ENCODE results near the gene ALPG.
"Not testable (repeated sequence)": the region's sequence is repeated elsewhere in the genome, so short reads cannot be mapped to it uniquely, and the experiment has no call there.

Gene ALPG

DNA sequence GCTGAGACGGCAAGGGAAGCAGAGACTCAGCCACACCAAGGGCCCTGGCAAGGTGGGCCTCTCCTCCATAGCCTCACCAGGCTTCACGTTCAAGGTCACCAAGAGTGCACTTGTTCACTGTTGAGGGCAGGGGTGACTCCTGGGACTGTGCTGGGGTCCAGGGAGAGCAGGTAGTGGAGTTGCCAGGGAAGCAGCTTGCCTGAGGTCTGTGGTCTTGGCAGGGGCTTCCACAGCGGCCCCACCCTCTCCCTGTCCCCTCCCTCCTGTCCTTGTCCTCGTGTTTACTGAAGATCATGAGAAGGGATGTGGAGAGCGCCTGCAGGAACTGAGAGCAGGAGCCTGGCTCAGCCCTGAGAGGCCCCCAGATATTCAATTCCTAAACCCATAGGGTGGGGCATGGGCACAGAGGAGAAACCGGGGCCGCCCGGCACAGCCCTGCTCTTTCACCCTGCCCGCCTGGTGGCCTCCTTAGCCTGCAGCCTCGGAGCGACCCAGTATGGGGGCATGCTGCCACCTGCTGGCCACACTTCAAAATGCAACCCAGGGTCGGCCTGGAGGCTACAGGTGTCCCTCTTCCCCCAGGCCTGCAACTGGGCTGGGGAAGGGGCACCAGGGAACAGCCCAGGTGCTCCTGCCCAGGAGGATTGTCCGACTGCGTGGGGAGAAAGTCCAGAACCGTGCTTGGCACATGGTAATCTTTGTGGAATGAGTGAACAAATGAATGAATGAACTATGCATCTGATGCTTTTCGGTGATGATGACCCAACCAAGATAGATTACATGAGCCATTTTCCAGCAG is 33.8 kb downstream of the ALPG start:
- not testable (repeated sequence) for H3K36me3 ChIP-seq (ENCODE audit: insufficient read depth, low read length); H3K9ac ChIP-seq (ENCODE audit: low read depth, low read length); H3K4me3 ChIP-seq (ENCODE audit: low read length); H3K4me2 ChIP-seq (ENCODE audit: low read length); H3K4me1 ChIP-seq (ENCODE audit: control insufficient read depth, insufficient read depth, low read length); H3K9me3 ChIP-seq (replicated peaks; ENCODE audit: low read length)
- peaks cover 25% of the 10 kb centered on the region for H3K27me3 ChIP-seq (ENCODE audit: control insufficient read depth, insufficient read depth, low read length)

DNA sequence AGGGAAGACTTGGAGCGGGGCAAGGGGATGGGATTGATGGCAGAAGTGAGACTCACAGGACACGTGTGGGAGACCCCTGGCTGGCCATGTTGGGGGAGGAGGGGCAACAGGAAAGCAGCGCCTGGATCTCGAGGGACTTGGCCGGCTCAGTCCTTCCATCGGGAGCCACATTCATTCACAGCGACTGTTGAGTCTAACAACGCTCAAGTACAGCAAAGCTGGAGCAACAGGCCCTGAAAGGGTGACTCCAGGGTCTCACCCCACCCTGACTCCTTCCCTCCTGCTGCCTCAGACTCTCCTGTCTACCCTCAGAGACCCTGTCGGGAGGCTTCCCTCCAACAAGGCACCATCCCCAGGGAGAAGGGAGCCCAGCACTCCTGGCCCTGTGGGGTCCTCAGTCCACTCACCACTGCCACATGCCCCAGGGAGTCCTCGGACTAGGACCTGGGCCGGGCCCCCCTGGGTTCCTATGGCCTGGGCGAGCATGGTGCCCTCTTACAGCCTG is 34.6 kb downstream of the ALPG start:
- no peaks in the 10 kb centered on the region for H3K9me3 ChIP-seq (replicated peaks; ENCODE audit: low read length)
- H3K9ac ChIP-seq (ENCODE audit: low read depth, low read length), result no peak overlapping the region
- no peaks in the 10 kb centered on the region for H3K36me3 ChIP-seq (ENCODE audit: insufficient read depth, low read length)
- no peak overlapping the region for H3K4me3 ChIP-seq (ENCODE audit: low read length)
- no peaks in the 10 kb centered on the region for H3K4me1 ChIP-seq (ENCODE audit: control insufficient read depth, insufficient read depth, low read length)
- no peak overlapping the region for H3K4me2 ChIP-seq (ENCODE audit: low read length)
- H3K27me3 ChIP-seq (ENCODE audit: control insufficient read depth, insufficient read depth, low read length), result peaks cover 22% of the 10 kb centered on the region

DNA sequence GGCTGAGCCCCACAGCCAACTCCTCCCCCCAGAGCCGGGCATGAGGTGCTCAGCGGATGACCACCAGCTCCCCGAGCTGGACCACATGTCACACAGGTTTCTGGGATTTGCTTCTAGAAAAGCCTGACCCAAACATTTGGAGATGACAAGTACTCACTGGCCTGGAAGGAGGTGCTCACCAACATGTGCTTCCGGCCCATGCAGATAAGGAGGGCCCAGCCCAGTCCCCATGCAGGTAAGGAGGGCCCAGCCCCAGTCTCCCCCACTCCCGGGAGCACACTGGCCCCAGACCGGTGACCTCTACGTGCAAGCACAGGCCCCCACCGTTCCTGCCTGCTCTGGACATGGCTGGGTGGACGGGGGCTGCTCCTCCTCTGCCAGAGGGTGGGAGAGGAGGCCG is 35.3 kb downstream of the ALPG start:
- H3K4me2 ChIP-seq (ENCODE audit: low read length); H3K9ac ChIP-seq (ENCODE audit: low read depth, low read length); H3K9me3 ChIP-seq (replicated peaks; ENCODE audit: low read length); H3K36me3 ChIP-seq (ENCODE audit: insufficient read depth, low read length); H3K4me1 ChIP-seq (ENCODE audit: control insufficient read depth, insufficient read depth, low read length); H3K4me3 ChIP-seq (ENCODE audit: low read length): not testable (repeated sequence)
- peaks cover 22% of the 10 kb centered on the region for H3K27me3 ChIP-seq (ENCODE audit: control insufficient read depth, insufficient read depth, low read length)

DNA sequence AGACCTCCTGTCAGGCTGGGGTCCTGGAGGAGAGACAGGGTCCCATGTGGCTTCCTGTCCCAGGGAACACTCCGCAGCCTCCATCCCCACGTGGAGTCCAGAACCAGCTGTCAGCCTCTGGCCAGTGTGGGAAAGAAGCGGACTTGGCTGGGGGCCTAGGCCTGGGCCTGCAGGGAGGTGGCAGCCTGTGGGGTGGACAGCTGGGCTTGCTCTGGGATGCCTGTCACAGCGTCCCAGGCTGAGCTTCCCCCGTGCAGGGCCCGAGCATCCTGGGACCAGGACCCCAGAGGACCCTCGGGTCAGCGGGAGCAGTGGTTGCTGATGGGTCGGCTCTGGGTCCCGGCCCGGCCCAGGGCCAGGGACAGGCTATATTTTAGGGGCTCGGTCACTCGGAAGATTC is 35.8 kb downstream of the ALPG start:
- H3K9ac ChIP-seq (ENCODE audit: low read depth, low read length), result not testable (repeated sequence)

DNA sequence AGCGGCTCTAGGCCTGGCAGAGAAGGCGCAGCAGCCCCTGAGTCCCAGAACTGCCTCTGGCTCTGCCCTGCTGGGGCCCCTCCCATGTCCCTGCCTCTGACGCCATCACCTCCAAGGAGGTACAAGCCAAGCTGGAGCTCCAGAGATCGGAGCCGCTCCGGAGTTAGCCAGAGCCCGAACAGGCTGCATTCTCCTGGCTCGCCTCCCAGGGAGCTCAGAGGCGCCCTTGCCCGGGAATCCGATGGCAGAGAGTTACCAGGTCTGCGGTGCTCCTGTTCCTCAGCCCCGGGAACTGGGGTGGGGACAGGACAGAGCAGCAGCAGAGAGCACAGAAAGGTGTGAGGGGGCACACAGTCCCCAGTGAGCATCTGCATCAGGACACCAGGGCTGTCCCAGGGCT is 36.4 kb downstream of the ALPG start:
- peaks cover 15% of the 10 kb centered on the region for H3K27me3 ChIP-seq (ENCODE audit: control insufficient read depth, insufficient read depth, low read length)
- not testable (repeated sequence) for H3K9ac ChIP-seq (ENCODE audit: low read depth, low read length); H3K4me3 ChIP-seq (ENCODE audit: low read length); H3K4me1 ChIP-seq (ENCODE audit: control insufficient read depth, insufficient read depth, low read length); H3K36me3 ChIP-seq (ENCODE audit: insufficient read depth, low read length); H3K4me2 ChIP-seq (ENCODE audit: low read length); H3K9me3 ChIP-seq (replicated peaks; ENCODE audit: low read length)

More for the DNA sequence above, 35.8 kb downstream of the ALPG start:
- H3K4me1 ChIP-seq (ENCODE audit: control insufficient read depth, insufficient read depth, low read length); H3K36me3 ChIP-seq (ENCODE audit: insufficient read depth, low read length); H3K4me3 ChIP-seq (ENCODE audit: low read length); H3K9me3 ChIP-seq (replicated peaks; ENCODE audit: low read length); H3K4me2 ChIP-seq (ENCODE audit: low read length): not testable (repeated sequence)
- peaks cover 18% of the 10 kb centered on the region for H3K27me3 ChIP-seq (ENCODE audit: control insufficient read depth, insufficient read depth, low read length)

DNA sequence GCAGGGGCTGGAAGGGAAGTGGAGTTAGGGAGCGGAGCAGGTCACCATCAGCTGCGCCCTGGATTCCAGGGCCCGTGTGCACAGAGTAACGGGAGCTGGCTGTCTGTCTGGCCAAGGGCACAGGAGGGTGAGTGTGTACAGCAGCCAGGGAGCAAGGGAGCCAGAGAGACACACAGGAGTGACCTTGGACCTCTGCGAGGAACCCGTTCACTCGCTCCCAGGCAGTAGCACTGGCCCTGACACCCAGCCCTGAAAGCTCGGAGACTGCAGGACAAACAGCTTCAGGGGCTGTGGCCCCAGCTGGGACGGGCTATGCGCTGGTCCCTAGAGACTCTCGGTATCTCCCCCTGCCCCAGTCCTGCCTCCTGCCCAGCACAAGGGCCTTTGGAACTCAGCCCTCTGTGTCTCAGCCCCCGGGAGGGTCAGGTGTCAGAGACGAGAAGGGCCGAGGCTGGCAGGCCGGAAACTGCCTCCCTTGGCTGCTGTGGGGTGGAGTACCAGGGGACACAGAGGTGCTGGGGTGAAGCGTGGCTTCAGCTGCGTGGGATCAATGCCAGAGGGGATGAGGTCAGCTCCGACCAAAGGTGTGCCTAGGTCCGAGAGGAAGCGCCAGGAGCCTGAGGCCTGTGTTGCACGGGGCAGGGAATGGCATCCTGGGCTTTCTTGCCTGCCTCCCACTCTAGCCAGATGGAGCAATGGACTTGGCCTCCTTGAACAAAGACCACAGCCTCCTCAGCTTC is 37.2 kb downstream of the ALPG start:
- H3K9me3 ChIP-seq (replicated peaks; ENCODE audit: low read length); H3K4me3 ChIP-seq (ENCODE audit: low read length); H3K9ac ChIP-seq (ENCODE audit: low read depth, low read length); H3K4me2 ChIP-seq (ENCODE audit: low read length); H3K4me1 ChIP-seq (ENCODE audit: control insufficient read depth, insufficient read depth, low read length); H3K36me3 ChIP-seq (ENCODE audit: insufficient read depth, low read length): not testable (repeated sequence)
- H3K27me3 ChIP-seq (ENCODE audit: control insufficient read depth, insufficient read depth, low read length), result peaks cover 14% of the 10 kb centered on the region

DNA sequence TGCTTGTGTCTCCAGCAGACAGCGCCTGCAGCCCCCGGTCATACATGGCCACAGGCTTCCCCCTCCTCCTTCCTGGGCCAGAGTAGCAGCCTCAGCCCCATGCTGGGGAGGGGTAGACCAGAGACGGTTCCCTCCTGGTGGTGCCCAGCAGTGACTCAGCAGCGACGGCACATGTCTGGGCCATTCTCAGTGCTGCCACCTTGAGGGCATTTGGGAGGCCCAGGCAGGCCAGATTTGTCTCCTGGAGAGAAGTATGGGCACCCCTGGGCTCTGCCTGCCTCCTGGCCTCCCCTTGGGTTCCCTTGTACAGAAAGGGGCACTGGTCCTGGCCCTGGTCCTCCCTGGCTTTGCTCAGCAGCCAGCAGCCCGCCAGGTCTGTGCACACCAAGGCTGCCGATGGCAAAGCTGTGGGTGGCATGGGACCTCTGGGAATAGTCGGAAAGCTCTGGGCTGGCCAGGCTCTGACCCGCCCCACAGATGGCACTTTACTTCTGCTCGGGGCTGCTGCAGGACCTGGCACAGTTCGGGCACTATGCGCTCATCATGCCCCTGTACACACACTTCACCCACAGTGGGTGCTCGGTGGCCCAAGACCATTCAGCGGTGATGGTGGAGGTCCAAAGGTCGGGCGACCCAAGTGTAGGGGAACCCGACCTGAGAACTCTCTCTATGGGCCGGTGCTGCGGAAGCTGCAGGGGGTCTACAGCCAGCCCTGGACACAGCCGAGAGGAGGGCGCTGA is 37.9 kb downstream of the ALPG start:
- Histone ChIP-seq H3K9me3 (replicated peaks; ENCODE audit: low read length) (no peaks in the 10 kb centered on the region), H3K27me3 (ENCODE audit: control insufficient read depth, insufficient read depth, low read length) (peaks cover 12% of the 10 kb centered on the region), H3K36me3 (ENCODE audit: insufficient read depth, low read length) (no peaks in the 10 kb centered on the region), H3K9ac (ENCODE audit: low read depth, low read length) (no peak overlapping the region), H3K4me1 (ENCODE audit: control insufficient read depth, insufficient read depth, low read length) (peaks cover 6% of the 10 kb centered on the region), H3K4me3 (ENCODE audit: low read length) (no peak overlapping the region), H3K4me2 (ENCODE audit: low read length) (no peak overlapping the region)

DNA sequence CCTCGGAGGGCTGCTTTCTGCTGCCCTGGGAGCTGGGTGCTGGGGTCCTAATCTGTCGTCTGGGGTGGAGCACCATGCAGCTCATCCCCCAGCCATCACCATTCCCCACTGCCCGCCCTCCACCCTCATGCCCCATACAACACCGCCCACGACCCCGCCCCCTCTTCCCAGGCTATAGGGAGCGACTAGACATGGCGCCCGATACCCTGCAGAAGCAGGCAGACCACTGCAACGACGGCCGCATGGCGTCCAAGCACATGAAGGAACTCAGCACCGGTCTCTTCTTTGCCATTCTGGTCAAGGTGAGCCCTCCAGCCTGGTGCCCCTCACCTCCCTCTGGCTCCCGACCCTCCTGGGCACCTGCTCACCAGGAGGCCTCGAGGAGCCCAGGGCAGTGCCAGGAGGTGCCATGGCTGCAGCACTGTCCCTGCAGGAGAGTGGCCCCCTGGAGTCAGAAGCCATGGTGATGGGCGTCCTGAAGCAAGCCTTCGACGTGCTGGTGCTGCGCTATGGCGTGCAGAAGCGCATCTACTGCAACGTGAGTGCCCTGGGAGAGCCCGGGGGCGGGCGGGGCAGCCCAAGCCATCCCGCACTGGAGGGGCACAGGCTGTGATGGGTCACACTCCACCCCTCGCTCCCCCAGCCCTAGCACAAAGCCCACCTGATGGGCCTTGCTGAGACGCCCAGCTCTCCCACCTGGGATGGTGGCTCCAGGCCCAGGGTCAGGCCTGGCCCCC is 38.7 kb downstream of the ALPG start:
- H3K4me3 ChIP-seq (ENCODE audit: low read length); H3K9me3 ChIP-seq (replicated peaks; ENCODE audit: low read length); H3K9ac ChIP-seq (ENCODE audit: low read depth, low read length); H3K4me1 ChIP-seq (ENCODE audit: control insufficient read depth, insufficient read depth, low read length); H3K4me2 ChIP-seq (ENCODE audit: low read length); H3K36me3 ChIP-seq (ENCODE audit: insufficient read depth, low read length): not testable (repeated sequence)
- H3K27me3 ChIP-seq (ENCODE audit: control insufficient read depth, insufficient read depth, low read length), result peaks cover 17% of the 10 kb centered on the region

DNA sequence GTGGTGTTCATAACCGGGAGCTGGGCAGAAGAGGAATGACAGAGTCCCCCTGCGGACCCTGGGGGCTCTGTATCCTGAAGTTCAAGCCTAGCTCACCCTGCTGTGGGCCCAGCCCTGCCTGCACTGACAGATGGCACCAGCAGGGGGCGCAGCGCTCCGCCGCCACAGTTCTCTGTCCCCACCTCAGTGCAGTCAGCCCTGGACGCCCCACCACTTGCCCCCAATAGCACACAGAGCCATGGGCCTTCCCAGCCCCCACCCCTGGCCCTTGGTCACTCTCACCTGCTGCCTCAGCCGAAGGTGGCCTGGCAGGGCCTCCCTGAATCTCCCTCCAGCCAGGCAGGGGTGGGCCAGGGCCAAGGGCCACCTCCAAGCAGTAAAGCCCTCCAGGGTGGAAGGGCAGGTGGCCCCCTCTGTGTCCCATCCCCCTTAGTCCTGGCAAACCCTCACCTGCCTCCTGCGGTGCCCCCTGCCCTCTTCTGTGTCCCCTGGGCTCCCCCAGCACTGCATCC is 39.7 kb downstream of the ALPG start:
- not testable (repeated sequence) for H3K4me1 ChIP-seq (ENCODE audit: control insufficient read depth, insufficient read depth, low read length); H3K9me3 ChIP-seq (replicated peaks; ENCODE audit: low read length); H3K4me3 ChIP-seq (ENCODE audit: low read length); H3K36me3 ChIP-seq (ENCODE audit: insufficient read depth, low read length); H3K4me2 ChIP-seq (ENCODE audit: low read length); H3K9ac ChIP-seq (ENCODE audit: low read depth, low read length)
- peaks cover 13% of the 10 kb centered on the region for H3K27me3 ChIP-seq (ENCODE audit: control insufficient read depth, insufficient read depth, low read length)

DNA sequence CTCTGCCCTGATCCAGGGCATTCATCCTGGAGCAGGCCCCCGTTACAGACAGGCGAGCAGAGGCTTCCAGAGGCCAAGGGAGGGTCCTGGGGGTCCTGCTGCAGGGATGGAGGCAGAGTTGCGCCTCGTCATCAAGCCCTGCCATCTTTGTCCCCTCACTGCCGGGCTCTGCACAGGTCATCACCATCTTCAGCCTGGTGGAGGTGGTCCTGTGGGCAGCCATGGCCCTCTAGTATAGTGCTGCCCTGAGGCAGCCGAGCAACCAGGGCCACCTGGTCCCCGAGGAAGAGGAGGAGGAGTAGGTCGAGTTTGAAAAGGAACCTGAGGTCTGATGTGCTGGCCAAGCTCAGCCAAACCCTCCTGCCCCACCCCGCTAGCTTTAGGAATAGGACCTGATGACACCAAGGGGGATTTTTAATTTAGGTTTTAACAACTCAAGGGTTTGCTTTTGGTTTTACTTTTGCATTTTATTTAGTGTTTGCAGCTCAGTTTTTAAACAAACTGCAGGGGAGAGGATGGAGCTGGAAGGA is 40.5 kb downstream of the ALPG start:
- Histone ChIP-seq H3K27me3 (ENCODE audit: control insufficient read depth, insufficient read depth, low read length) (peaks cover 10% of the 10 kb centered on the region), H3K9ac (ENCODE audit: low read depth, low read length) (no peak overlapping the region), H3K9me3 (replicated peaks; ENCODE audit: low read length) (no peaks in the 10 kb centered on the region), H3K36me3 (ENCODE audit: insufficient read depth, low read length) (no peaks in the 10 kb centered on the region), H3K4me1 (ENCODE audit: control insufficient read depth, insufficient read depth, low read length) (peaks cover 6% of the 10 kb centered on the region), H3K4me3 (ENCODE audit: low read length) (no peak overlapping the region), H3K4me2 (ENCODE audit: low read length) (no peak overlapping the region)
